NB4 (cell line): ENCODE data around the gene CDC42BPA.

Source experiments
- DNase-seq: peaks from one replicate; pipeline ENCODE4 v3.0.0; 2010; ENCODE audit warnings: low read depth
- H3K4me3 ChIP-seq: one replicate; pipeline ENCODE4 v1.5.1; 2011; ENCODE audit warnings: mild to moderate bottlenecking, low read depth, low read length, moderate library complexity
- MYC ChIP-seq: IDR thresholded peaks from 2 replicates; pipeline ENCODE4 v1.6.1; 2011; ENCODE audit warnings: low read depth, low read length
- POLR2A ChIP-seq: IDR thresholded peaks from 2 replicates; pipeline ENCODE4 v1.6.1; 2011; ENCODE audit warnings: mild to moderate bottlenecking; ENCODE audit not compliant: insufficient read length; ENCODE audit errors: extremely low read depth
- TF ChIP-seq, protein P1 (sequence below): IDR thresholded peaks from 2 replicates; pipeline ENCODE4 v1.6.1; 2011; ENCODE audit warnings: low read depth, low read length
- TF ChIP-seq, protein P2 (sequence below): IDR thresholded peaks from one replicate; pipeline ENCODE4 v1.5.1; 2012; ENCODE audit warnings: low read depth, low read length

Gene CDC42BPA

DNA sequence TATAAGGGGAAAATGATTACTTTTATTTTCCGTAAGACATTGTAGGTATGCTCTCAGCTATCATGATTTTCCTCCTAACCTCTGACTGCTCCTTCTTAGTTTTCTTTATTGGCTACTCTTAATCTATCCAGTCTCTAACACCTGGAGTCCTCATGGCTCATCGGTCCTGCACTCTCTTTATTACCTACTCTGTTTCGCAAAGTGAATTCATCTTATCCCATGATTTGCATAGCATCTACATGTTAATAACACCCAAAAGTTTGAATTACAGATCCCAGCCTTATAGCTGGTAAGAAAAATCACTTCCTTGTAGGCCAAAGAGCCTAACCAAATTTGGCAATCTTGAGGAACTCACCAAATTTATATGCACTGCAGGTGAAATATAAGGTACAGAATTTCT lies 136.3 kb downstream of the CDC42BPA start:
- TF ChIP-seq MYC (no peak), POLR2A (no peak)
- TF ChIP-seq, protein P1, sequence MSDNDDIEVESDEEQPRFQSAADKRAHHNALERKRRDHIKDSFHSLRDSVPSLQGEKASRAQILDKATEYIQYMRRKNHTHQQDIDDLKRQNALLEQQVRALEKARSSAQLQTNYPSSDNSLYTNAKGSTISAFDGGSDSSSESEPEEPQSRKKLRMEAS = no peak
- TF ChIP-seq, protein P2, sequence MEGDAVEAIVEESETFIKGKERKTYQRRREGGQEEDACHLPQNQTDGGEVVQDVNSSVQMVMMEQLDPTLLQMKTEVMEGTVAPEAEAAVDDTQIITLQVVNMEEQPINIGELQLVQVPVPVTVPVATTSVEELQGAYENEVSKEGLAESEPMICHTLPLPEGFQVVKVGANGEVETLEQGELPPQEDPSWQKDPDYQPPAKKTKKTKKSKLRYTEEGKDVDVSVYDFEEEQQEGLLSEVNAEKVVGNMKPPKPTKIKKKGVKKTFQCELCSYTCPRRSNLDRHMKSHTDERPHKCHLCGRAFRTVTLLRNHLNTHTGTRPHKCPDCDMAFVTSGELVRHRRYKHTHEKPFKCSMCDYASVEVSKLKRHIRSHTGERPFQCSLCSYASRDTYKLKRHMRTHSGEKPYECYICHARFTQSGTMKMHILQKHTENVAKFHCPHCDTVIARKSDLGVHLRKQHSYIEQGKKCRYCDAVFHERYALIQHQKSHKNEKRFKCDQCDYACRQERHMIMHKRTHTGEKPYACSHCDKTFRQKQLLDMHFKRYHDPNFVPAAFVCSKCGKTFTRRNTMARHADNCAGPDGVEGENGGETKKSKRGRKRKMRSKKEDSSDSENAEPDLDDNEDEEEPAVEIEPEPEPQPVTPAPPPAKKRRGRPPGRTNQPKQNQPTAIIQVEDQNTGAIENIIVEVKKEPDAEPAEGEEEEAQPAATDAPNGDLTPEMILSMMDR = no peak
- H3K4me3 ChIP-seq = no peak overlapping the region
- DNase-seq = no peak

DNA sequence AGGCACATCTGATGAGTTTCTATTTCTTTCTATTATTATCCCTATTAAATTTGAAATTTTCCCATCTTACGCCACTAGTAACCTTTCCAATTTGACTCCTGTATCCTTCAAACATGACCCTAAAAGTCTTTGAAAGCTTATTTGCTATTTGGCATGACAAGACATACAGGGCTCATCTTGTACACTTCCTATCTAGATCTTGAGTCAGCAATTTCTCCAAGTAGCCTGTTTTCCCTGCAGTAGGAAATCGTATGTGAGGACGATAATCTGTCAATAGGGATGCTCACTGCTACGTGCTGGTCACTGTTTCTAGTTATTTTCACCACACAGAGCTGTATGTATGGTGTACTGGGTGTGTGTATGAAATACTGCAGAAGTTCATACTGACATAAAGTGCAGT lies 142.7 kb downstream of the CDC42BPA start:
- DNase-seq = no peak
- H3K4me3 ChIP-seq = no peak overlapping the region
- TF ChIP-seq, protein P2 = no peak
- TF ChIP-seq MYC (no peak), POLR2A (no peak)
- TF ChIP-seq, protein P1 = no peak

DNA sequence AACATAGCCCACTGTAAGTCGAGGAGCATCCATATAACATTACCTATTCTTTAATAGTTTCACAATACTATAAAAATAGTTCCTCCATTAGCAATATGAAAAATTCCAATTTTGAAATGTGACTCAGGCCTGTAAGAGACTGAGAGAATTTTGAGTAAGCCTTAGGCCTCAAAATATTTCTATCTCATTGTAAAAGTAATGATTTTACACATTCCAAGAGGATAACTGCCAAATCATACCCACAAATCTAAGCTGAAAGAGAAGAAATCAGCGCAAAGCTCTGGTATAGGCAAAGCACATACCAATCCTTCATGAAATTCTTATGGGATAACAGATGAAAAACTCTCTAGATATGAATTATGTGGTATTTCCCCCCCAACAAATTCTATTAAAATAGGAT lies 144.1 kb downstream of the CDC42BPA start:
- DNase-seq = no peak
- TF ChIP-seq MYC (no peak), POLR2A (no peak)
- TF ChIP-seq, protein P1 = no peak
- TF ChIP-seq, protein P2 = no peak
- no peak overlapping the region for H3K4me3 ChIP-seq

DNA sequence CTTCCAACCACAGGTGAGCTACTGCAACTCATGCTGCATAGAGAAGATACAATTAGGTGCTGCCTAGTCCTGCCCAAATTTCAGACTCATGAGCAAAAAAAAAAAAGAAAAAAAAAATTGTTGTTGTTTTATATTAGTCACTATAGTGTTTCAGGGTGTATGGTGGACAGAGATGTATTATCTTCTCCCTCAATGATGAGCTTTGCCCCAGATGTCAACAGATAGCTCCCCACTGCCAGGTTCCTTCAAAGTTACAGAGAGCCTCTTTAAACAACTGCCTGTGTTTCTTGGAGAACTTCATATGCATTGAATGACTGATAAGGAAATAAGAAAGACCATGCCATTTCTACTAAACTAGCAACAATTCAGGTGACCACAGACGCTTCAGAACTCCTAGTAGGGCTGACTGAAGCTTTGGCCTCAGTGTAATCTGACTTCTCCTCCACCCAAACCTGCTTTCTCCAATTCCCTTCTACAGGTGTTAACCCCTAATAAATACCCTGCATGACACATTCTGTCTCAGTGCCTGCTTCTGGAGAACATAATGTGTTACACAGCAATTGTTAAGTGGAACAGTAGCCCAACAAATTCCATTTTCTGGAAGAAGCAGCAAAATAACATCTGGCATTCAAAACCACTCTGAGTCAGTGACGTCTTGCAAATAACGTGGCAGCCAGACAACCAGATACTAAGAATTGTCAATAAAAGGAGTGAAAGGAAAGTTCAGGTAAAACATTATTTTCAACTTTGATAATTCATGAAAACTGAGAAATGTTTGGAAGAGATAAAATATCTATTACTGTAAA lies 147.7 kb downstream of the CDC42BPA start:
- DNase-seq = no peak
- TF ChIP-seq MYC (no peak), POLR2A (no peak)
- TF ChIP-seq, protein P2 = no peak
- TF ChIP-seq, protein P1 = no peak

DNA sequence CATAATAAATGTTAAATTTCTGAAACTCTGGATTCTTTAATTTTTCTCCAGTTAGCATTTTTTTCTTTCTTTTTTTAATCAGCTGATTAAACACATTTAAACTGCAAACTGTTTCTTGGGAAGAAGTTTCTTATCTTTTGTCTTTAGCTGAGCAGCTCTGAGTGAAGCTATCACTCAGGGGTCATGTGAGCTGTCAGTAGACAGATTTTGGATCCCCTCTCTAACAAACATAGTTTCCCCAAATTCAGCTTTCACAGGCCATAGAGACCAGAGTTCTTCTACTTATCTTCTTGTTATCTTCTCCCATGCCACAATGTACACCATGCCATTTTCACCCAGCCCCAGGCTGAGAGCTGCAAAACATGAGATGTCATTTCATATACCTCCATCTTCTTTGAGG lies 148.9 kb downstream of the CDC42BPA start:
- DNase-seq = no peak
- TF ChIP-seq, protein P2 = no peak
- TF ChIP-seq POLR2A = no peak
- TF ChIP-seq, protein P1 = no peak
- TF ChIP-seq MYC = no peak
- H3K4me3 ChIP-seq = no peak overlapping the region

More for the DNA sequence above, 147.7 kb downstream of the CDC42BPA start:
- no peak overlapping the region for H3K4me3 ChIP-seq
